ENCODE measurements around the gene TBC1D1. TPM values are rescaled to one million over a fixed set of nuclear protein-coding genes. Genes with fewer than 3 reads are reported as not detected.
A peak's percentile ranks its signal among the peaks of the same experiment; 100 is the strongest.

Gene TBC1D1
- total RNA-seq, 2 donors from 2014 or later = 139 to 220 TPM

GRCh38 chr4:38157592-38157991 lies 266.7 kb downstream of the TBC1D1 start:
- Histone ChIP-seq H3K27ac (no peak overlapping the region), H3K4me1 (peaks cover 0 to 38% of the 10 kb centered on the region in 2 donors), H3K4me3 (no peak overlapping the region), H3K27me3 (no peaks in the 10 kb centered on the region), H3K36me3 (no peaks in the 10 kb centered on the region), H3K9me3 (no peaks in the 10 kb centered on the region)
- no peak for DNase-seq (ENCODE audit: low spot score)
- no peak for TF ChIP-seq CTCF (IDR thresholded peaks at IDR 0.05)

- no peak for TF ChIP-seq CTCF (IDR thresholded peaks at IDR 0.05)
- Histone ChIP-seq H3K4me1 (peaks cover 0 to 21% of the 10 kb centered on the region in 2 donors), H3K27me3 (no peaks in the 10 kb centered on the region), H3K4me3 (no peak overlapping the region), H3K9me3 (no peaks in the 10 kb centered on the region), H3K36me3 (no peaks in the 10 kb centered on the region), H3K27ac (peak overlapping the region in 1 of 2 donors; percentile 30)
- peak; percentile 72 for DNase-seq (ENCODE audit: low spot score)
Measured at GRCh38 chr4:38160487-38161207, 269.8 kb downstream of the TBC1D1 start.

- DNase-seq (ENCODE audit: low spot score) = no peak
- Histone ChIP-seq H3K4me1 (peaks cover 0 to 20% of the 10 kb centered on the region in 2 donors), H3K9me3 (no peaks in the 10 kb centered on the region), H3K4me3 (no peak overlapping the region), H3K27me3 (no peaks in the 10 kb centered on the region), H3K36me3 (no peaks in the 10 kb centered on the region), H3K27ac (no peak overlapping the region)
- TF ChIP-seq CTCF (IDR thresholded peaks at IDR 0.05) = no peak
Measured at GRCh38 chr4:38161208-38162113, 270.6 kb downstream of the TBC1D1 start.

GRCh38 chr4:38162240-38162784 lies 271.4 kb downstream of the TBC1D1 start:
- Histone ChIP-seq H3K36me3 (no peaks in the 10 kb centered on the region), H3K4me1 (peaks cover 0 to 20% of the 10 kb centered on the region in 2 donors), H3K9me3 (no peaks in the 10 kb centered on the region), H3K4me3 (no peak overlapping the region), H3K27ac (no peak overlapping the region), H3K27me3 (no peaks in the 10 kb centered on the region)
- no peak for DNase-seq (ENCODE audit: low spot score)
- TF ChIP-seq CTCF (IDR thresholded peaks at IDR 0.05) = no peak

- no peak for DNase-seq (ENCODE audit: low spot score)
- Histone ChIP-seq H3K9me3 (no peaks in the 10 kb centered on the region), H3K4me3 (no peak overlapping the region), H3K36me3 (no peaks in the 10 kb centered on the region), H3K27me3 (no peaks in the 10 kb centered on the region), H3K27ac (no peak overlapping the region), H3K4me1 (peaks cover 0 to 20% of the 10 kb centered on the region in 2 donors)
- TF ChIP-seq CTCF (IDR thresholded peaks at IDR 0.05) = no peak
Measured at GRCh38 chr4:38163216-38164006, 272.5 kb downstream of the TBC1D1 start.
